DOHH2 (cell line): ENCODE measurements around the gene ITPKC.

ENCODE experiments used
- CTCF ChIP-seq: fragments of 200-600 bp; sonication (generic); IDR thresholded peaks from one replicate; pipeline ENCODE4 v1.5.1; 2014; ENCODE audit warnings: antibody characterized with exemption, mild to moderate bottlenecking, low read depth, low read length; ENCODE audit not compliant: poor library complexity, severe bottlenecking
- EZH2phosphoT487 ChIP-seq: fragments of 200-600 bp; sonication (generic); IDR thresholded peaks from 2 replicates; pipeline ENCODE4 v1.6.1; 2017; ENCODE audit warnings: borderline replicate concordance, mild to moderate bottlenecking, antibody characterized with exemption, low read length, moderate library complexity, mixed read lengths

- TF ChIP-seq CTCF (no peak), EZH2phosphoT487 (no peak)
Observed at GRCh38 chr19:40701758-40702157, 15.2 kb upstream of the ITPKC start.
